HG02763 (cell line): ENCODE results near the gene RFESD.
A peak's percentile ranks its signal among the peaks of the same experiment; 100 is the strongest.
"Not testable (repeated sequence)": the region's sequence is repeated elsewhere in the genome, so short reads cannot be mapped to it uniquely, and the experiment has no call there.

Source experiments
- ATAC-seq: cut with Tn5 transposase; IDR thresholded peaks from one replicate; pipeline ENCODE4 v1.9.1; 2021; ENCODE audit warnings: mild to moderate bottlenecking, moderate library complexity; ENCODE audit not compliant: unreplicated experiment

Gene RFESD

DNA sequence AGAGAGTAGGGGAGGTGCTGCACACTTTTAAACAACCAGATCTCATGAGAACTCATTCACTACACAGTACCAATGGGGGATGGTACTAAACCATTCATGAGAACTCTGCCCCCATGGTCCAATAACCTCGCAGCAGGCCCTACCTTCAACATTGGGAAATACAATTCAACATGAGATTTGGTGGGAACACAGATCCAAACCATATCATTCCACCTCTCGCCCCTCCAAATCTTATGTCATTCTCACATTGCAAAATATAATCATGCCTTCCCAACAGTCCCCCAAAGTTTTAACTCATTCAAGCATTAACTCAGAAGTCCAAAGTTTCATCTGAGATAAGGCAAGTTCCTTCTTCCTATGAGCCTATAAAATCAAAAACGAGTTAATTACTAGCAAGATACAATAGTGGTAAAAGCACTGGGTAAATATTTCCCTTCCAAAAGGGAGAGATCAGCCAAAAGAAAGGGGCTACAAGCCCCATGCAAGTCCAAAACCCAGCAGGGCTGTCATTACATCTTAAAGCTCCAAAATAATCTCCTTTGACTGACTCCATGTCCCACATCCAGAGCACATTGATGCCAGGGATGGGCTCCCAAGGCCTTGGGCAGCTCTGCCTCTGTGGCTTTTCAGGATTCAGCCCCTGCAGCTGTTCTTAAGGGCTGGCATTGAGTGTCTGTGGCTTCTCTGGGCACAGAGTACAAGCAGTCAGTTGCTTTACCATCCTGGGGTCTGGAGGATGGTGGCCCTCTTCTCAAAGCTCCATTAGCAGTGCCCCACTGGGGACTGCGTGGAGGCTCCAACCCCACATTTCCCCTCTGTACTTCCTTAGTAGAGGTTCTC lies 18.4 kb upstream of the RFESD start:
- ATAC-seq = no peak

DNA sequence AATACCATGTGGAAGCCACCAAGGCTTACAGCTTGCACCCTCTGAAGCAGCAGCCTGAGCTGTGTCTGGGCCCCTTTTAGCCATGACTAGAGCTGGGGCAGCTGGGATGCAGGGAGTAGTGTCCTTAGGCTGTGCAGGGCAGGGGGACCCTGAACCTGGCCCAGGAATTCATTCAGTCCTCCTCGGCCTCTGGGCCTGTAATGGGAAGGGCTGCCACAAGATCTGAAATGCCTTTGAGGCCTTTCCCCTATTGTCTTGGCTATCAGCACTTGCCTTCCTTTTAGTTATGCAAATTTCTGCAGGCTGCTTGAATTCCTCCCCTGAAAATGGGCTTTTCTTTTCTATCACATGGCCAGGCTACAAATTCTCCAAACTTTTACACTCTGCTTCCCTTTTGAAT lies 17.6 kb upstream of the RFESD start:
- no peak for ATAC-seq

DNA sequence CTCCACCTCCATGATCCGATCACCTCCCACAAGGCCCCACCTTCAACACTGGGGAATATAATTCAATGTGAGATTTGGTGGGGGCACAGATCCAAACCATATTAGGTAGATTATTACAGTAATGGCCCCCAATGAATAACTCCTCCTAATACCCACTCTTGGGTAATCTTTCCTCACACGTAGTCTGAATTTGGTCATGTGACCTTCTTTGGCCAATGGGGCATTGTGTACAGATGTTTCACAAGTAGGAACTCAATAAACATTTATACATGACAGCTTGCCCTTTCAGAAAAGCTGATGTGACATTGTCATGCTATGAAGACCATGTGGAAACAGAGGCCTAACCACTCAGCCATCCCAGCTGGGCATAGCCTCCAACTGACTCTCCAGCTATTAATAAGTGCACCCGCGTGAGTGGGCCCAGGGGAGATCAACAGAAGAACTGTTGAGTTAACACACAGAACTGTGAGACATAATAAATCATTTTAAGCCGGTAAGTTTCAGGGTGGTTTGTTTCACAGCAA lies 16.1 kb upstream of the RFESD start:
- no peak for ATAC-seq

DNA sequence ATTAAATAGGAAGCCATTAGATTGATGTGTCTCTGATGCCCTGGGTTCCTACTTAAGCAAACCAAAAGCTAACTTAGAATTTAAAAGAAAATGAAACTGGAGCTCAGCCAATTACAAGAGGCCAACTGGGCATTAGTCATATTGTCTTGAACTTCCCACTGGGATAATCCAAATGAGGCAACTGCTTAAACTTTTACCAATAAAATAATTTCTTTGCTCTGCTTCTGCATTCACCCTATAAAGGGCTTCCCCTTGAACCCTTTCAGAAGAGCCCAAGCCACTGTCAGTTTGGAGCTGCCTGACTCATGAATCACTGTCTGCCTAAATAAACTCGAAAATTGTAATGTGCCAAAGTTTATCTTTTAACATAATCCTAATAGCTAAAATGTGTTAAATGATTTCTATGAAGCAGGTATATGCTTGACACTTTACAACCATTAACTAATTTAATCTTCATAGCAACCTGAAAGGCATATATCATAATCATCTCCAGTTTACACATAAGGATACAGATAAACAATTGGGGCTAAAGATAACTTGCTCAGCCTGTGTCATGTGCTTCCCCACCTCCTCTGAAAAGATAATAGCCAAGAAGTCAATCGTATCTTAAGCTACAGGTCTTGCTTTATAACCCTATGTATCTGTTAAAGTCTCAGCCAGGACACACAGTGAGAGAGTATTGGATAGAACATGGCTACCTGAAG lies 15.2 kb upstream of the RFESD start:
- no peak for ATAC-seq

DNA sequence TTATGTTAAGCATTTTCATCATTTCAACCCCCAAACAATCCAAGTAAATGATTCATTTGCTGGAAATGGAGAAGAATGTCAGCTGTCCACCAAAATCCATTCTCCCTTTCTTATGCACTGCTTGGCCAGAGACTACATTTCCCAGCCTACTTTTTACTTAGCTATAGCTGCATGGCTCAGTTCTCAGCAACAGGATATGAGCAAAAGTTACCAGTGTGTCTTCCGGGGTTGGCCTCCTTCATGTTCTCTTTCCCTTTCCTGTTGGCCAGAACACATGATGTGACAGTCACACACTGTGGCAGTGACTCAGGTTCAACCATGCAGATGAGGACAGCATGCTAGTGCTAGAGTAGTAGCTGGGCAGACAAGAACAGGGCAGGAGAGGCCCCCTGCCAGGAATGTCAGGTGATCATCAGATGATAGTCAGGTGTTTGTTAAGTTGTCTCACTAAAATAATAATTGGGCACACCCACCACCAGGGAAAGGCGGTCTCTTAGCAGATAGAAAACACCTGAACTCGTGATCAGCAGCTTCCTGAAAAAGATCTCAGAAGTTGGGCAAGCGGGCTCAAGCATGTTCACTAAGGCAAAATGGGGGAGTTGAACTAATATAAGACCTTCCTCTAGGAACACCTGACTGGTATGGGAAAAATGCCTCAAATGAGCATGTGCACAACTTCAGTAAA lies 14.4 kb upstream of the RFESD start:
- peak; percentile 78 for ATAC-seq

DNA sequence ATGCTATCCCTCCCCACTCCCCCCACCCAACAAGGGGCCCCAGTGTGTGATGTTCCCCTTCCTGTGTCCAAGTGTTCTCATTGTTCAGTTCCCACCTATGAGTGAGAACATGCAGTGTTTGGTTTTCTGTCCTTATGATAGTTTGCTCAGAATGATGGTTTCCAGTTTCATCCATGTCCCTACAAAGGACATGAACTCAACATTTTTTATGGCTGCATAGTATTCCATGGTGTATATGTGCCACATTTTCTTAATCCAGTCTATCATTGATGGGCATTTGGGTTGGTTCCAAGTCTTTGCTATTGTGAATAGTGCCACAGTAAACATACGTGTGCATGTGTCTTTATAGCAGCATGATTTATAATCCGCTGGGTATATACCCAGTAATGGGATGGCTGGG lies 13.6 kb upstream of the RFESD start:
- ATAC-seq = not testable (repeated sequence)

DNA sequence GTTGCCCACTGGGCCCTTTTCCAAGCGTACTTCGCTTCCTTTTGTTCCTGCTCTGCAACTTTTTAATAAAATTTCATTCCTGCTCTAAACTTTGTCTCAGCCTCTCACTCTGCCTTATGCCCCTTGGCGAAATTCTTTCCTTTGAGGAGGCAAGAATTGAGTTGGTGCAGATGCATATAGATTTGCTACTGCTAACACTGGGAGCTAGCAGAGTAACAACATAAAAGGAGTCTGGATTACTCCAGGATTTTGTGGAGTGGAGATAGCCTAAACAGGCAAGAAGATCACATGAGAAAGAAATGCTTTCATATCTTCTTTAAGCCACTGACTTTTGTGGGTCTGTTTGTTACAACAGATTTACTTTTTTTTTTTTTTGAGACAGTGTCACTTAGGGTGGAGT lies 12.9 kb upstream of the RFESD start:
- no peak for ATAC-seq

DNA sequence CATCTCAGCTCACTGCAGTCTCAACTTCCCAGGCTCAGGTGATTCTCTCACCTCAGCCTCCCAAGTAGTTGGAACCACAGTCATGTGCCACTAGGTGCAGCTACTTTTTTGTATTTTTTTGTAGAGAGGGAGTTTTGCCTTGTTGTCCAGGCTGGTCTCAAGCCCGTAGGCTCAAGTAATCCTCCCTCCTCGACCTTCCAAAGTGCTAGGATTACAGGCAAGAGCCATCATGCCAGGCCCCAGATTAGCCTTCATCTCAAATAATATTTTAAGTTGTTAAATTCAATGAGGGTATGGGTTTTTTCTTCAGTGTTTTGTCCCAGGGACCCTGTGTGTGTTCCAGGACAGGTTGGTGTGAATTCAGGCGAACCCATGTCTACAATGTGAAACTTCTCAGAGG lies 12.5 kb upstream of the RFESD start:
- no peak for ATAC-seq

DNA sequence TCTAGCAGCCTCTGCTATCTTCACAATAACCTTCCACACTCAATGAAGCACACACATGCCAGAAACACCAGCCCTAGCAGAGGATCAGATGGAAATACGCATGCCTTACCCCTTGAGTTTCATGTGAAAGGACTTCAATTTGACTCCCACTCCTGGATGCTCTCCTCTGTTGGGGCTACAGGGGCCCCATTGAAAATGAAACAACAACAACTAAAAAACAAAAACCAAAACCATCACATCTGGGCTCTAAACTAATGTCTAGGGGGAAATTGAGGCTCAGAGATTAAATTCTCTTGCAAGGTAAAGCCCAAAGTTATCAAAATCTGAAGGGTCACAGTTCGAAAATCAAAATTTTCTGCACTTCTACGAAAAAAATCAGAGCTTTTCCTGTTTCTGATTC lies 7.9 kb upstream of the RFESD start:
- ATAC-seq = no peak

DNA sequence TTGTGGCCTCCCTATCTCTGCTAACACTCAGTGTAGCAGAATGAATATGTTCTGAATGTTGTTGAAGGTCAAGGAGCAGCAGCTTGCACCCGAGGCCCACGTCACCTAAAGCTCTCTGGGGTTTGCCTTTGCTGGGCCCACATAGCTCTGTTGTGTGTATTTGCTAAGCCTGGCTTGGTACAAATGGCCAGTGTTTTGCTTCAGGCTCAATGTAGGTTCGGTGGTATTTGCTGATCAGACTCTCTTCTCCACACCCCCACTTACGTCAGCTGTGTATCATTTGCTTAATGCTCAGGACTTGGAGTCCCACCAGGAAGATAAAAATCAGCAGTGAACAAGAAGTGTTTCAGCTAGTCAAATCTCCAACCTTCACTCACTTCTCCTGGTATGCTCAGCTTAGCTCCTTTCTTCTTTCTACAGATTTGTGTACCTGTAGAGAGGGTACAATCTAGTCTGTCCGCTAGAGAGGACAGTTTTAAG lies 4.8 kb upstream of the RFESD start:
- ATAC-seq = no peak

DNA sequence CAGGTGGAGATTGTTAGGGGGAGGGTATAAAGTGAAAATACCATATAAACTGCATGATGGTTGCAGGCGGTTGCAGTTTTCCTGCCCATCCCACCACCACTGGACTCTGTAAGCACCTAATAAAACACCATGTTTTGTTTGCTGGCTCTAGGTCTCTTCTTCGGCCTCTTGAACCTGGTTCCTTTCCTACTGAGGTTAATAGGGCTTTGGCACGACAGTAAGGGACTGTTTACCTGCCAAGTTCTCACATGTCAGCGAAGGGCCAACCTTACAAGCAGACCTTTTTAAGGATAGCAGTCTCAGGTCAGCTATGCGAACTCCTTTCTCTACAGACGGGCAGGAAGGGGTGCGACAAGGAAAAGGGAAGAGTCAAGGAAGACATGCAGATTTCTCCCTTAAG lies 3.4 kb upstream of the RFESD start:
- no peak for ATAC-seq

DNA sequence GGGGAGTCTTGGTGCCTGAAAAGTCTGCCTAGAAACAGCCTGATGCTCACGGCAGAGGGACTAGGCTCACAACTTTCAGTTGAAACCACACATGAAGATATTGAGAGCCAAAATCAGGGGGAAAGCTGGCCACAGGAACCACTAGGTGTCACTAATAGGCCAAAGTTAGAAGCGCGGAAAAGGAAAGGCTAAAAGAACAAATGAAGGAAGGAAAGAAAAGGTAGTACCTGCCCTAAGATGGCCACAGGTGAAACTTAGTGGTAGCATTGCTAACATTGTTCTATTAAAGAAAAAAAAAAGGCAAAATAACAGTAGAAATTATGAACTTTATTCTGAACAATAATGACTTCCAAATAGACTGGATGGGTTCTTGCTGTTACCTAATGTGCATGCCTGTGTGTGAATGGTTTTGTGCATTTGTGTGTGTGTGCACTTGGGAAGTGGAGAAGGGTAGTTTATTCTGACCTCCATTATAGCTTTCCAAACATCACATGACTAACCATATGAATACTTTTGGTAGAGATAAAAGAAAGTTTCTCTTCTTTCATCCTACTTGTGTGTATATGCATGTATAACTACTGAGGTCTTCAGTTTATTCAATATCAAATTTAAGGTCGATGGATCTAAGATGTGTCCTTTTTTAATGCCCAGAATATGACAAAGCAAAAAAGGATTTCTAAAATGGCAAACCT lies 2.1 kb upstream of the RFESD start:
- peak; percentile 32 for ATAC-seq

DNA sequence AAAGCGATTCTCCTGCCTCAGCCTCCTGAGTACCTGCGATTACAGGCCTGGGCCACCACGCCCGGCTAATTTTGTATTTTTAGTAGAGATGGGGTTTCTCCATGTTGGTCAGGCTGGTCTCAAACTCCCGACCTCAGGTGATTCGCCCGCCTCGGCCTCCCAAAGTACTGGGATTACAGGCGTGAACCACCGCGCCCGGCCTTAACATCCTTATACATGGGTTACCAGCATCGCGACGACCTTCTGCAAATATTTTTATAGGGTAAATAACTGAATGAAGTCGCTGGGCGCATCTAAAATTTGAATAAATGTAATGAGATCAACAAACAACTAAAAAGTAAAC lies 380 bp upstream of the RFESD start:
- ATAC-seq = not testable (repeated sequence)

DNA sequence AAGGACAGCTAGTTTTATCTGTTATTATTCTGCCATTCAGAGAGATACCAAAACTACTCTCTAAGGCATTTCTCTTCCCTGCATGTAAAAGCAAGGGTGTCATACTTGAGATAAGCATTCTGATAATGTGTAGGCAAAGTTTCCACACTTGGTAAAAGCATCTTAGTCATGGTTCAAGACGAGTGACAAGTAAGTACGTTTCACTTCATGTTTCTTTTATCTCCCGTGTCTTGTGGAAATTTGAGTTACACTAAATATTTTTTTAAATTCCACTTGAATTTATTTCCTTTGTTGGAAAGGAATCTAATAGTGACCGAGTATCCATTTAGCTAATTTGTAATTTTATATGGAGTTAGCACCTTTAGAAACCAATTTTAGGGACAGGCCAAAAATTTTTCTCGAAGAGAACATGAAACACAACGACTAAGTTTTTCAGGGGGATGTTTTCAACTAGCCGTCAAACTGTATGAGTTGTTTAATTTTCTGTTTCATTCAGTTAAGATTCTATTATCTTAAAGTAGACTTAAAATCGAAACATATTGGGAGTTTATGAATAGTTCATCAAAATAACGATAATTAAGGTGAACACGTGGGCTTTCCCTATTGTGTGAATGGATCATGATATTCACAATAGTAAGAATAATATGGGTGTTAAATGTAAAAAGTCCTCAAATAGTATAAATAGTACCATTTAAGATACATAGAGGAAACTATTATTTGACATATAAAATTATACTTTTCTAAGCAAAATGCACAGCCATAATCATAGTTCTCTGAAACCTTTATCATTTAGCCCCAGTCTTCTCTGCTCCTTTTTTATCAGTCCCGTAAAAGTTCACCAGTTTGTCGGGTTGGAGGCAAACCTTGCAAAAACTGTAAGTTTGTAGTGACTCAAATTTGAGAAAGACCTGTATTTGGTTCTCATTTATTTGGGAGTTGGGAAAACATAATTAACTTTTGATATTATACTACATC lies 1.6 kb downstream of the RFESD start:
- no peak for ATAC-seq

DNA sequence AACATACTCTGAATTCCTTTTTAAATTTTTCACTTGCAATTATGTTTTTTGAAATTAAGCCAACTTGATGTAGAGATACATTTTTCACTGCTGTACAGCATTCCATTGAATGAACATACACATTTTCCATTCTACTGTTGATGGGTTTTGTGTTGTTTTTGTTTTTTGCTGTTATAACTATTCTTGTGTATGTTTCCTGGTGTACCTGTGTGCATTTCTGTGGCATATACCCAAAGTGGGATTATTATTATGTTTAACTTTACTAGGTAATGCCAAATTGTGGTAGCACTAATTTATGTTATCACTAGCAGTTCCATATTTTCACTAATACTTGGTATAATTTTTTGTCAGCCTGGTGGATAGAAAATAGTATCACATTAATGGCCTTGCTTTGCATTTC lies 2.7 kb downstream of the RFESD start:
- ATAC-seq = no peak

DNA sequence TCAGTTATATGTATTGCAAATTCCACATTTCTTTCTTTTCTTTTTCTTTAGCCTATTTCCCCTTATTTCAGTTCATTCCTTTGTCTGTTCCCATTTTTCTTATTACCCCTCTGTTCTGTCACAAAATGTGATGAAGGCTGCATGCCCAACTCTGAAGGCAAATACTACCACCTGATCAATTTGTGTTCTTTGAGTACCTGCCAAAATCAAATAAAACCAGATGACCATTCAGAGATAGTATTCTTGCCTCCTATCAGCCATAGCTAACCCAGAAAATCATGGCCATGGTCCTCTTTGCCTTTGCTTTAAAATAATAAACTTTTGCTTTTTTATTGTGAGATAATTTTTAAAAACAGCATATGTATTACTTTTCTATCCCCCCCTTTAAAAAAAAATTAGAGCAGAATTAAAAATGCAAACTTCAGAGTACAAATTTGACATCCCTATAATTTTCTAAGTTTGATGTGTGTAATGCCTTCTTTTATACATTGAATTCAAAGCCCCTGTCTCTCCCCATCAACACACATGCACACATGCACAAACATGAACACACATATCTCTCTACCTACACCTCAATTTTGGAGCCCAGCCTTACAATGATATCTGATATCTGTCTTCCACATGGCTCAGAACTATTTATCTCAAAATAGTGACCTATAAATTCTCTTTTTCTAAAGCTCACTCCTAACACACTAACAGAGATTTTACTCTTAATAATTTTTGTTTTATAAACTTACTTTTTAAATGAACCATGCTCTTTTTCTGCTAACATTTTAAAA lies 3.5 kb downstream of the RFESD start:
- ATAC-seq = no peak

DNA sequence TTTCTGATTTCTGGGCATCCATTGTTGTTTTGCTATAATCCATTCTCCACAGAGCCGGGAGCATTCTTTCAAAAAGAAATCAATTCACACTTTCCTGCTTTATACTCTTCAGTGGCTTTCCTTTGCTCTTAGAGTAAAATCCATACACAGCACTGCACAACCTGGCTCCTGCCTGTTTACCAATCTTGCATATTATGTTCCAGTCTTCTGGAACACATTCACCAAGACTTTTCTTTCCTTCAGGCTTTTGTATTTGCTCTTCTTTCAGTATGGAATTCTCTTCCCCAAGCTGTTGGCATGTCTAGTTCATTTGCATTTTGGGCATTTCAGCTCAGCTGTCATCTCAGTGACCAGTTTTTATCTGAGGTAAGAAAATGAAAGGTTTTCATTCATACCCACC lies 6.3 kb downstream of the RFESD start:
- no peak for ATAC-seq

DNA sequence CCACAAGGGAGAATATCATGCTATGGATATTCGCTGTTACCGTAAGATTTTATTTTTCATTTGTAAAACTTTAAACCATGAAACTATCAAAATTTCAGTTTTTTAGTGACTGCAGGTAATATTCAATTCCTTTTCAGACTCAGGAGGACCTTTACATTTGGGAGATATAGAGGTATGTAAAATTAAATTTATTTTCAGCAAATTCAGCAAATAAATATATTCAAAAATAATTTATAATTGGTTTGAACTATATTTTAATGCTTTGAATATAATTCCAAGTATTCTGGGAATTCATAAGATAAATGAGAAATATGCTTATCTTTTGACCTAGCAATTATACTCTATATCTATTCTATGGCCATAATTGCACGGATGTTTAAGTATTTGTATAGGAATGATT lies 7.6 kb downstream of the RFESD start:
- no peak for ATAC-seq

DNA sequence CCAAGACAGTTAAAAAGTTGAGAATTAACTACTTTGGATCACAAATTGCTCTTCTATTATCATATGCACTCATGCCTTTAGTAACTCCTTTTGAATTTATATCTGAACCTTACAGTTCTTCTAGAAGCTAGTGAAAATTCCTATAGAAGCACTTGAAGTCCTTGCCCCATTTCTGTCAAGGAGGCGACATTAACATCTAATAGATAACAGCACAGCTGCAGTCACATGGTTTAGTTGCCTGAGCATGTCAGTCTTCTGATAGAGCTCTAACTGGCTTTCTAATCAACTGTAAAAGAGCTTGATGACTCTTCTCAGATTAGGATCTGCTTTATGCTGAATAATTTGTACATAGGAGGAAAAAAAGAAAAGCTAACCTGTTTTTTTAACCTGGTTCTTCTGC lies 9.0 kb downstream of the RFESD start:
- ATAC-seq = no peak
